Neural cell (in vitro differentiated cells): ENCODE results near the gene ATP5F1E. TPM values are rescaled to one million over a fixed set of nuclear protein-coding genes. Genes with fewer than 3 reads are reported as not detected.

Source experiments
- H2AFZ ChIP-seq: fragments of 200-600, 300-800 bp; sonication (generic), shearing (Covaris generic); 2 replicates; pipeline ENCODE4 v1.6.0; 2014; ENCODE audit warnings: low read depth, mild to moderate bottlenecking, antibody characterized with exemption, low read length, moderate library complexity
- H3F3A ChIP-seq: fragments of 200-600 bp; shearing (Covaris generic); 2 replicates; pipeline ENCODE4 v1.6.1; 2016; ENCODE audit warnings: mild to moderate bottlenecking, moderate library complexity, mixed read lengths, antibody characterized with exemption, low read length; ENCODE audit not compliant: insufficient read depth, poor library complexity, severe bottlenecking
- H3K27ac ChIP-seq: fragments of 200-600, 300-800 bp; sonication (generic), shearing (Covaris generic); 2 replicates; pipeline ENCODE4 v1.5.1; 2014; ENCODE audit warnings: mild to moderate bottlenecking, low read length, moderate library complexity
- H3K27me3 ChIP-seq: fragments of 300-800, 200-600 bp; sonication (generic), shearing (Covaris generic); 2 replicates; pipeline ENCODE4 v1.6.0; 2014; ENCODE audit warnings: mild to moderate bottlenecking, low read depth, low read length, moderate library complexity; ENCODE audit not compliant: insufficient read depth
- H3K36me3 ChIP-seq: fragments of 300-800, 200-600 bp; sonication (generic), shearing (Covaris generic); 2 replicates; pipeline ENCODE4 v1.5.1; 2014; ENCODE audit warnings: mild to moderate bottlenecking, antibody characterized with exemption, low read length, moderate library complexity; ENCODE audit not compliant: insufficient read depth
- H3K4me2 ChIP-seq: fragments of 300-800, 200-600 bp; sonication (generic), shearing (Covaris generic); 2 replicates; pipeline ENCODE4 v1.6.0; 2014; ENCODE audit warnings: mild to moderate bottlenecking, low read length
- H3K4me3 ChIP-seq: fragments of 300-800, 200-600 bp; sonication (generic), shearing (Covaris generic); 2 replicates; pipeline ENCODE4 v1.5.1; 2014; ENCODE audit warnings: mild to moderate bottlenecking, low read length, moderate library complexity
- H3K79me2 ChIP-seq: fragments of 200-600 bp; shearing (Covaris generic); replicated peaks from 2 replicates; pipeline ENCODE4 v1.6.0; 2014; ENCODE audit warnings: mild to moderate bottlenecking, low read length, moderate library complexity; ENCODE audit not compliant: insufficient read depth
- H3K9ac ChIP-seq: fragments of 300-800, 200-600 bp; sonication (generic), shearing (Covaris generic); 2 replicates; pipeline ENCODE4 v1.6.1; 2016; ENCODE audit warnings: mild to moderate bottlenecking, low read length, mixed read lengths
- H3K9me2 ChIP-seq: fragments of 200-600 bp; shearing (Covaris generic); 2 replicates; pipeline ENCODE4 v1.6.1; 2016; ENCODE audit warnings: mild to moderate bottlenecking, low read length, mixed read lengths; ENCODE audit not compliant: insufficient read depth
- H3K9me3 ChIP-seq: fragments of 200-600, 300-800 bp; sonication (generic), shearing (Covaris generic); 2 replicates; pipeline ENCODE4 v1.6.1; 2016; ENCODE audit warnings: mild to moderate bottlenecking, mixed run types, low read length, moderate library complexity, mixed read lengths
- H4K20me1 ChIP-seq: fragments of 200-600 bp; shearing (Covaris generic); 2 replicates; pipeline ENCODE4 v1.6.1; 2016; ENCODE audit warnings: mild to moderate bottlenecking, mixed run types; ENCODE audit not compliant: insufficient read depth
- CTCF ChIP-seq: fragments of 450-650 bp; IDR thresholded peaks from 2 replicates; pipeline ENCODE4 v1.5.1; 2014; ENCODE audit warnings: antibody characterized with exemption, mild to moderate bottlenecking, moderate library complexity; ENCODE audit not compliant: poor library complexity, severe bottlenecking
- EP300 ChIP-seq: fragments of 450-650 bp; conservative IDR thresholded peaks from 2 replicates; pipeline ENCODE4 v1.6.1; 2014; ENCODE audit warnings: antibody characterized with exemption, mild to moderate bottlenecking, moderate library complexity; ENCODE audit not compliant: poor library complexity, severe bottlenecking
- EZH2 ChIP-seq: fragments of 200-600, 300-800 bp; shearing (Covaris generic), sonication (generic); IDR thresholded peaks from 2 replicates; pipeline ENCODE4 v1.6.1; 2014; ENCODE audit warnings: antibody characterized with exemption, low read length, borderline replicate concordance, mild to moderate bottlenecking; ENCODE audit not compliant: insufficient read depth, poor library complexity, severe bottlenecking
- MXI1 ChIP-seq: fragments of 450-650 bp; conservative IDR thresholded peaks from 2 replicates; pipeline ENCODE4 v1.6.1; 2014; ENCODE audit warnings: antibody characterized with exemption, mild to moderate bottlenecking; ENCODE audit not compliant: poor library complexity, severe bottlenecking
- POLR2AphosphoS5 ChIP-seq: IDR thresholded peaks from 2 replicates; pipeline ENCODE4 v1.6.1; 2012
- RAD21 ChIP-seq: fragments of 450-650 bp; conservative IDR thresholded peaks from 2 replicates; pipeline ENCODE4 v1.6.1; 2014; ENCODE audit warnings: antibody characterized with exemption, mild to moderate bottlenecking, moderate library complexity
- REST ChIP-seq: IDR thresholded peaks from 2 replicates; pipeline ENCODE4 v1.6.1; 2012; ENCODE audit warnings: borderline replicate concordance
- SMC3 ChIP-seq: fragments of 450-650 bp; conservative IDR thresholded peaks from 2 replicates; pipeline ENCODE4 v1.6.1; 2014; ENCODE audit warnings: antibody characterized with exemption, mild to moderate bottlenecking, moderate library complexity; ENCODE audit not compliant: poor library complexity
- TAF1 ChIP-seq: IDR thresholded peaks from 2 replicates; pipeline ENCODE4 v1.6.1; 2012; ENCODE audit warnings: low read depth
- polyA plus RNA-seq: library from polyadenylated mRNA; depleted of rRNA; stranded (reverse); fragments of >200 nt; gene quantifications from 2 replicates; pipeline ENCODE4 v1.2.3, GENCODE V29; 2014

ATP5F1E gene
- polyA plus RNA-seq, 1 donor from 2014 or later: 133 TPM

GRCh38 chr20:59022754-59023153, 9.4 kb downstream of the ATP5F1E start:
- TF ChIP-seq CTCF: no peak
- no peak for TF ChIP-seq EZH2
- TF ChIP-seq MXI1: no peak
- no peak for TF ChIP-seq SMC3
- TF ChIP-seq REST: no peak
- TF ChIP-seq POLR2AphosphoS5: no peak
- TF ChIP-seq EP300: no peak
- no peak for TF ChIP-seq TAF1
- no peak for TF ChIP-seq RAD21
- H3K27me3 ChIP-seq: no peaks in the 10 kb centered on the region
- no peaks in the 10 kb centered on the region for H3F3A ChIP-seq
- no peak overlapping the region for H2AFZ ChIP-seq
- H3K9me3 ChIP-seq: no peaks in the 10 kb centered on the region
- no peak overlapping the region for H3K27ac ChIP-seq
- H3K79me2 ChIP-seq: peaks cover 12% of the 10 kb centered on the region
- H3K4me3 ChIP-seq: no peak overlapping the region
- H3K4me2 ChIP-seq: no peak overlapping the region
- H3K36me3 ChIP-seq: peaks cover 7% of the 10 kb centered on the region
- H3K9ac ChIP-seq: no peak overlapping the region
- H3K9me2 ChIP-seq: no peaks in the 10 kb centered on the region
- no peaks in the 10 kb centered on the region for H4K20me1 ChIP-seq

- no peaks in the 10 kb centered on the region for H3K9me2 ChIP-seq
- no peaks in the 10 kb centered on the region for H3K9me3 ChIP-seq
- H3K9ac ChIP-seq: no peak overlapping the region
- H4K20me1 ChIP-seq: no peaks in the 10 kb centered on the region
- H3K27ac ChIP-seq: no peak overlapping the region
- H3K4me3 ChIP-seq: no peak overlapping the region
- H3F3A ChIP-seq: no peaks in the 10 kb centered on the region
- TF ChIP-seq CTCF (no peak), POLR2AphosphoS5 (no peak), EP300 (no peak), EZH2 (no peak), SMC3 (no peak), TAF1 (no peak), REST (no peak), MXI1 (no peak)
- no peaks in the 10 kb centered on the region for H3K27me3 ChIP-seq
- peaks cover 7% of the 10 kb centered on the region for H3K36me3 ChIP-seq
- no peaks in the 10 kb centered on the region for H3K79me2 ChIP-seq
- H2AFZ ChIP-seq: no peak overlapping the region
- H3K4me2 ChIP-seq: no peak overlapping the region
These were observed 11.1 kb downstream of the ATP5F1E start for GRCh38 chr20:59020938-59021551.
